HepG2 (cell line): ENCODE measurements around the gene KCTD5. TPM values are rescaled to one million over a fixed set of nuclear protein-coding genes. Genes with fewer than 3 reads are reported as not detected.

Source experiments
- BCL3 ChIP-seq: sonication (generic); formaldehyde crosslinking; IDR thresholded peaks from 2 replicates; pipeline ENCODE4 v1.5.1; 2020; ENCODE audit warnings: mild to moderate bottlenecking, missing genetic modification reagents, moderate library complexity
- BCL6 ChIP-seq: IDR thresholded peaks from 2 replicates; pipeline ENCODE4 v1.6.1; 2016; ENCODE audit warnings: missing genetic modification reagents, missing compliant biosample characterization
- BRF2 ChIP-seq: sonication (generic); formaldehyde crosslinking; IDR thresholded peaks from 2 replicates; pipeline ENCODE4 v1.8.1; 2022; ENCODE audit warnings: mild to moderate bottlenecking, missing genetic modification reagents
- HNRNPL ChIP-seq: fragments of 200-400 bp; formaldehyde crosslinking; IDR thresholded peaks from 2 replicates; pipeline ENCODE4 v1.6.1; 2017; ENCODE audit warnings: mild to moderate bottlenecking, low read depth, low read length
- KDM4B ChIP-seq: sonication (generic); formaldehyde crosslinking; IDR thresholded peaks from 2 replicates; pipeline ENCODE4 v1.4.0; 2020; ENCODE audit warnings: missing genetic modification reagents
- KMT2A ChIP-seq: sonication (generic); formaldehyde crosslinking; IDR thresholded peaks from 2 replicates; pipeline ENCODE4 v1.4.0; 2020; ENCODE audit warnings: missing genetic modification reagents
- KMT2B ChIP-seq: IDR thresholded peaks from 2 replicates; pipeline ENCODE4 v1.6.1; 2016; ENCODE audit warnings: missing genetic modification reagents, missing compliant biosample characterization
- LCORL ChIP-seq, 2 experiments: fragments of 450-650 bp in 1 of 2; sonication (generic) in 1 of 2; formaldehyde crosslinking in 1 of 2; IDR thresholded peaks; 2 replicates each; pipeline versions ENCODE4 v1.5.0 to v1.6.1; 2017 to 2020; ENCODE audit warnings: antibody characterized with exemption in 1 of 2, missing genetic modification reagents in 1 of 2
- NR2F6 ChIP-seq, 2 experiments: IDR thresholded peaks; 2 replicates each; pipeline ENCODE4 v1.6.1; 2016; ENCODE audit warnings: antibody characterized with exemption in 1 of 2, mild to moderate bottlenecking in 1 of 2
- PHF20 ChIP-seq: sonication (generic); formaldehyde crosslinking; IDR thresholded peaks from 2 replicates; pipeline ENCODE4 v1.5.0; 2020; ENCODE audit warnings: mild to moderate bottlenecking, missing genetic modification reagents
- RARA ChIP-seq: IDR thresholded peaks from 2 replicates; pipeline ENCODE4 v1.6.1; 2016; ENCODE audit warnings: missing genetic modification reagents, missing compliant biosample characterization
- RXRB ChIP-seq: IDR thresholded peaks from 2 replicates; pipeline ENCODE4 v1.6.1; 2016; ENCODE audit warnings: borderline replicate concordance, missing genetic modification reagents, missing compliant biosample characterization
- TP53 ChIP-seq: sonication (generic); formaldehyde crosslinking; conservative IDR thresholded peaks from 2 replicates; pipeline ENCODE4 v1.4.0; 2020; ENCODE audit warnings: missing genetic modification reagents
- ZFP41 ChIP-seq: sonication (generic); formaldehyde crosslinking; IDR thresholded peaks from 2 replicates; pipeline ENCODE4 v1.4.0; 2020; ENCODE audit warnings: mild to moderate bottlenecking, missing genetic modification reagents, borderline replicate concordance
- ZNF644 ChIP-seq: IDR thresholded peaks from 2 replicates; pipeline ENCODE4 v1.6.1; 2016; ENCODE audit warnings: low read depth
- ZNF687 ChIP-seq: sonication (generic); formaldehyde crosslinking; IDR thresholded peaks from 2 replicates; pipeline ENCODE4 v1.5.1; 2020; ENCODE audit warnings: mild to moderate bottlenecking, missing genetic modification reagents, moderate library complexity
- polyA plus RNA-seq, 8 experiments: library from polyadenylated mRNA; depleted of rRNA in 3 of 8; stranded (reverse) in 7 of 8; unstranded in 1 of 8; fragments of >200 nt; fragmentation: Illumina TruSeq in 4 of 8; extraction: Trizol in 4 of 8; gene quantifications; 2 replicates each; pipeline versions ENCODE4 v1.2.1 to v1.2.3, GENCODE V29; 2011 to 2016; ENCODE audit warnings: low read depth in 4 of 8, missing spikeins in 1 of 8, mixed read lengths in 1 of 8; ENCODE audit not compliant: insufficient read depth in 1 of 8
- total RNA-seq, 5 experiments: library from RNA; depleted of rRNA; stranded (reverse); fragments of >200 nt; fragmentation: Illumina TruSeq; extraction: Trizol; gene quantifications; 2 replicates each; pipeline ENCODE4 v1.2.3, GENCODE V29; 2016; ENCODE audit warnings: low read depth in 1 of 5
- TF ChIP-seq, protein P1 (sequence below): sonication (generic); formaldehyde crosslinking; conservative IDR thresholded peaks from 2 replicates; pipeline ENCODE4 v1.8.0; 2022; ENCODE audit warnings: mild to moderate bottlenecking, moderate library complexity, missing genetic modification reagents

KCTD5 gene
- total and polyA plus RNA-seq, 2 of the 13 experiments (the other 11 are each of a cell fraction or from before 2014, with no cell fraction given) = 25.4 to 29.8 TPM

GRCh38 chr16:2719328-2720063 lies 37.2 kb downstream of the KCTD5 start (continued):
- TF ChIP-seq BCL3 (CRISPR knock-in tag) (no peak), TP53 (no peak), HNRNPL (peak; percentile 89; the same call in 1 of the 2 replicates), NR2F6 (IDR thresholded peaks at IDR 0.05) (0 out of 2 replicates have a peak, but pooled peaks have one; percentile 6), NR2F6 (CRISPR knock-in tag; IDR thresholded peaks at IDR 0.05) (0 out of 2 replicates have a peak, but pooled peaks have one; percentile 21), LCORL (IDR thresholded peaks at IDR 0.05) (no peak), LCORL (CRISPR knock-in tag; IDR thresholded peaks at IDR 0.05) (peak; percentile 57; the same call in 1 of the 2 replicates), ZFP41 (no peak), BCL6 (CRISPR knock-in tag) (peak; percentile 49), BRF2 (no peak), ZNF644 (CRISPR knock-in tag) (no peak), KMT2A (CRISPR knock-in tag) (0 out of 2 replicates have a peak, but pooled peaks have one; percentile 9), RXRB (CRISPR knock-in tag) (peak; percentile 90), ZNF687 (CRISPR knock-in tag) (peak; percentile 68), KDM4B (CRISPR knock-in tag) (no peak), KMT2B (no peak), RARA (peak; percentile 55; the same call in 1 of the 2 replicates), PHF20 (CRISPR knock-in tag) (no peak)
- TF ChIP-seq, protein P1, sequence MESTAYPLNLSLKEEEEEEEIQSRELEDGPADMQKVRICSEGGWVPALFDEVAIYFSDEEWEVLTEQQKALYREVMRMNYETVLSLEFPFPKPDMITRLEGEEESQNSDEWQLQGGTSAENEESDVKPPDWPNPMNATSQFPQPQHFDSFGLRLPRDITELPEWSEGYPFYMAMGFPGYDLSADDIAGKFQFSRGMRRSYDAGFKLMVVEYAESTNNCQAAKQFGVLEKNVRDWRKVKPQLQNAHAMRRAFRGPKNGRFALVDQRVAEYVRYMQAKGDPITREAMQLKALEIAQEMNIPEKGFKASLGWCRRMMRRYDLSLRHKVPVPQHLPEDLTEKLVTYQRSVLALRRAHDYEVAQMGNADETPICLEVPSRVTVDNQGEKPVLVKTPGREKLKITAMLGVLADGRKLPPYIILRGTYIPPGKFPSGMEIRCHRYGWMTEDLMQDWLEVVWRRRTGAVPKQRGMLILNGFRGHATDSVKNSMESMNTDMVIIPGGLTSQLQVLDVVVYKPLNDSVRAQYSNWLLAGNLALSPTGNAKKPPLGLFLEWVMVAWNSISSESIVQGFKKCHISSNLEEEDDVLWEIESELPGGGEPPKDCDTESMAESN (CRISPR knock-in tag) = no peak
